A673 (cell line): ENCODE data around the gene MMP28.

Experiments
- CTCF ChIP-seq: fragments of 300-800, 200-600 bp; sonication (generic); conservative IDR thresholded peaks from 2 replicates; pipeline ENCODE4 v1.5.1; 2017; ENCODE audit warnings: low read depth, mild to moderate bottlenecking, antibody characterized with exemption, low read length, moderate library complexity, mixed read lengths
- EZH2 ChIP-seq: fragments of 200-600 bp; sonication (generic); IDR thresholded peaks from 2 replicates; pipeline ENCODE4 v1.6.1; 2017; ENCODE audit warnings: borderline replicate concordance, low read depth, mild to moderate bottlenecking, mixed read lengths, antibody characterized with exemption, low read length; ENCODE audit not compliant: poor library complexity, severe bottlenecking

- TF ChIP-seq CTCF: no peak
- TF ChIP-seq EZH2: no peak
Observed at GRCh38 chr17:35757243-35757642, 38.2 kb downstream of the MMP28 start.
